NCI-H82 treated with DMSO at 0.1 percent for 48 hours (cell line): Measurements from ENCODE around the gene TTC5.
A peak's percentile ranks its signal among the peaks of the same experiment; 100 is the strongest.
"Not testable (repeated sequence)": the region's sequence is repeated elsewhere in the genome, so short reads cannot be mapped to it uniquely, and the experiment has no call there.

Experiments used
- DNase-seq: peaks from one replicate; lab custom pipeline; 2025; ENCODE audit not compliant: unreplicated experiment; lab: John Stamatoyannopoulos, UW

TTC5 gene, protein sequence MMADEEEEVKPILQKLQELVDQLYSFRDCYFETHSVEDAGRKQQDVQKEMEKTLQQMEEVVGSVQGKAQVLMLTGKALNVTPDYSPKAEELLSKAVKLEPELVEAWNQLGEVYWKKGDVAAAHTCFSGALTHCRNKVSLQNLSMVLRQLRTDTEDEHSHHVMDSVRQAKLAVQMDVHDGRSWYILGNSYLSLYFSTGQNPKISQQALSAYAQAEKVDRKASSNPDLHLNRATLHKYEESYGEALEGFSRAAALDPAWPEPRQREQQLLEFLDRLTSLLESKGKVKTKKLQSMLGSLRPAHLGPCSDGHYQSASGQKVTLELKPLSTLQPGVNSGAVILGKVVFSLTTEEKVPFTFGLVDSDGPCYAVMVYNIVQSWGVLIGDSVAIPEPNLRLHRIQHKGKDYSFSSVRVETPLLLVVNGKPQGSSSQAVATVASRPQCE

GRCh38 chr14:20305265-20306078 lies at the start of gene TTC5:
TSS of gene TTC5 (minus strand) at chr14:20305951. CDS start at chr14:20305937, 14 bp downstream.
- peak; percentile 46 for DNase-seq

DNA sequence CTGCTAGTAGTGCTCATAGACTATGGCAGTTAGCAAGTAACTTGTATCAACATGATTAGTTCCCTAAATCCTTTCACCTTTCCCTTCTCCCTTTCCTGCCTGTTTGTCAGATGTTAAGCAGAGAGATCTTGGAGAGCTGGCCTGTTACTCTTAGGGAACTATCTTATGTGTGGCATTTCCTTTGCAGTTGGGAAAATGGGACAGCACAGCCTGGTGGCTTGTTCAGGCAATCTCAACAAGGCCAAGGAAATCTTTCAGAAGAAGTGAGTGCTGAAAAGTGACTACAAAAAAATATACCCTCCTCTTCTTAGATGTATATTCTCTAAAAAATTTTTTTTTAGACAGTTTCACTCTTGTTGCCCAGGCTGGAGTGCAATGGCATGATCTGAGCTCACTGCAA lies 45.1 kb upstream of the TTC5 start:
- DNase-seq, result no peak

DNA sequence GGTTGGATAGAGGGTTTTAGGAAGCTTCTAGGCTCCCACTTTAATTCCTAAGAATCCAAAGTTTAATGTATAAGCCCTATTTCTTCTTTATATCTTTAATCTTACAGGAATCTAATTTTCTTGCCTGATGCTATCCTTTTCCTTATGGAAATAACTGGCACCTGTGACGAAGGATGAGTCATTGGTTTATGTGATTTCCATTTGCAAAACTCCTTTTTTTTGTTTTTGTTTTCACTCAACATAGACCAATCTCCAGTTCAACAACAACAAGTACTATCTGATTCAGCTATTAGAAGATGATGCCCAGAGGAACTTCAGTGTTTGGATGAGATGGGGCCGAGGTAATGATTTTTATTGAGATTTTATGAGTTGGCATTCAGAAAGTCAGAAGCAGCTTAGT lies 44.5 kb upstream of the TTC5 start:
- no peak for DNase-seq

- no peak for DNase-seq
Observed at GRCh38 chr14:20347747-20348146, 42.0 kb upstream of the TTC5 start.

DNA sequence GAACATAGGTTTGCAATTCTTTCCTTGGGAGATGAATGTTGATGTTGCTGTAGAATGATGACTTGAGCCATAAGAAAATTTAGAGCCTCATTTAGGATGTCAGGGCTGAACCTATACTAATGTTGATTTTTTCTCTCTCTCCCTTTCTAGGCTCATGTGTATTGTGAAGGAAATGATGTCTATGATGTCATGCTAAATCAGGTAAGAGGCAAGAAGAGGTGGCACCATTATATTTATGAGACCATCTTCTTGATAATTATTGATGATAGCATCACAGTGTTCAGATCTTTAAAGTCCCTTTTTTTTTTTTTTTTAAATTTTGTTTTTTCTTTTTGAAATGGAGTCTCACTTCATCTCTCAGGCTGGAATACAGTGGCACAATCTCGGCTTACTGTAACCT lies 41.0 kb upstream of the TTC5 start:
- no peak for DNase-seq

GRCh38 chr14:20345366-20345765 lies 39.6 kb upstream of the TTC5 start:
- no peak for DNase-seq

- no peak for DNase-seq
Observed at GRCh38 chr14:20343862-20344220, 38.1 kb upstream of the TTC5 start.

DNA sequence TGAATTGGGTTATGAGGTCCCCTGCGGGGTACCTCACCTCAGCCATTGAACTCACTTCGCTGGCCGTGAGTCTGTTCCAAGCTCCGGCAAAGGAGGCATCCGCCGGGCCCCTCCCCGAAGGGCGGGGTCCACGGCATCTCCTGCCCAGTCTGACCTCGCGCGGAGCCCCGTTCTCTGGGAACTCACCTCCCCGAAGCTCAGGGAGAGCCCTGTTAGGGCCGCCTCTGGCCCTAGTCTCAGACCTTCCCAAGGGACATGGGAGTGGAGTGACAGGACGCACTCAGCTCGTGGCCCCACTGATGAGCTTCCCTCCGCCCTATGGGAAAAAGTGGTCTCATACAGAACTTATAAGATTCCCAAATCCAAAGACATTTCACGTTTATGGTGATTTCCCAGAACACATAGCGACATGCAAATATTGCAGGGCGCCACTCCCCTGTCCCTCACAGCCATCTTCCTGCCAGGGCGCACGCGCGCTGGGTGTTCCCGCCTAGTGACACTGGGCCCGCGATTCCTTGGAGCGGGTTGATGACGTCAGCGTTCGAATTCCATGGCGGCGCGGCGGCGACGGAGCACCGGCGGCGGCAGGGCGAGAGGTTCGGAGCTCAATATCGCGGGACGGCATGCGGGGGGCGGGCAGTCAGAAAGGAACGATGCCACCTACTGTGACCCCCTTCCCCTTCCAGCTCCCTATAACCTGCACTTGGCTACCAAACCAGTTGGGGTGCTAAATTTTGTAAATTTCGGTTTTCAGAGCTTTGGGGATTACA lies 37.5 kb upstream of the TTC5 start, which contains the start of gene PARP2:
PARP2 (plus strand) TSS at position 544 of the 770 bp plus-strand sequence; CDS start at position 551, 7 bp downstream.
- DNase-seq, result peak; percentile 99

- no peak for DNase-seq
Observed at GRCh38 chr14:20341646-20342045, 35.9 kb upstream of the TTC5 start.

GRCh38 chr14:20341032-20341431 lies 35.3 kb upstream of the TTC5 start:
- not testable (repeated sequence) for DNase-seq

DNA sequence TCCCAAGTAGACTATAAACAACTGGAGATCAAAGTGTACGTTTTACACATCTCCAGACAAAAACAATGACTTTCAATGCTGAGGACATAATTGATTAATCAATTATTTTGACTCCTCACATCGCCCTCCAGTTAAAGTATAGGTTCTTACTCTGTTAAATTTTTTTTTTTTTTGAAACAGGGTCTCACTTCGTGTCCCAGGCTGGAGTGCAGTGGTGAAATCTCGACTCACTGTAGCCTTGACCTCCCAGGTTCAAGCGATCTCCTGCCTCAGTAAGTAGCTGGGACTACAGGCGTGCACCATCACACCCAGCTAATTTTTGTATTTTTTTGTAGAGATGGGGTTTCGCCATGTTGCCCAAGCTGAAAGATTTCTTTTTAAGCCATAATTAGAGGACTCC lies 28.3 kb upstream of the TTC5 start:
- no peak for DNase-seq

- DNase-seq, result no peak
Observed at GRCh38 chr14:20333494-20333841, 27.7 kb upstream of the TTC5 start.

GRCh38 chr14:20332788-20333493 lies 27.2 kb upstream of the TTC5 start, which contains the start of gene CCNB1IP1:
TSS of gene CCNB1IP1 (minus strand) at chr14:20333279. CDS start at chr14:20316523, 16,756 bp downstream.
- peak; percentile 87 for DNase-seq

DNA sequence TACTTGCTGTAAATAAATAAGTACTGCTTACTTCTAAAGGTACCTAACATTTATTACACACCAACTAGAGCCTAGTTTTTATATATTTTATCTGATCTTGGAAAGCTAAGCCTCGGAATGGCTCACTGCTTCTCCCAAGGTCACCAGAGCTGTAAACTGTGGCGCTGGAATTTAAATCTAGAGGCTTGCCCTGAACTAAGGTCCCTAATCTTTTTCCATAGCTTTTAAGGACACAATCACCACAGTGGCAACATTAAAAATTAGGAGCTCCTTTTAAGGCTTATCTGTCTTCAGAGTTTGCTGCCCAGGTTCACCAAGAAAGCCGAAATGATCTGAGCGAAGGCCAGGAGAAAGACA lies 26.7 kb upstream of the TTC5 start:
- DNase-seq, result peak; percentile 9

DNA sequence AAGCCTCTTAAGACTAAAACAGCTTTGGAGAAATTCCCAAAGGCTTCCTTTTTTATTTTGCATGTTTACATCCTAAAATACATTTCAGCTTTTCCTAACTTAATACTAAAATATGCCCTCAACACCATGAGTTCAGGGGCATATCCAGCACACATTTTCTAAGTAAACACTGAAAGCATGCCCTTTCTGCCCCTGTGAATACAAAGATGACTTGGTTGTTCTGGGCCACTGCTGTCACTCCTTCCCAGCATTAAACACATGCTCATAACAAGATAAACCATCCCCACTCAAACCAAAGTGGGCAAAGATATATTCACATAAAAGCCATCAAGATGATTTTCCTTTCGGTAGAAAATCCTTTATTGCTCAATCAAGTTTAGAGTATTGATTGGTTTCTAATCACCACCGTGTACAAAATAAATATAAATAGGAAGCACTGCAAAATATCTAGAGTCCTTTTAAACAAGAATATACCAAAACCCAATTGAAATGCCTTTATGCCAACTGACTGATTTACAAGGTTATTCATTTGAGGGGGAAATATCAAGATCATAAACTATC lies 25.4 kb upstream of the TTC5 start:
- DNase-seq, result no peak

DNA sequence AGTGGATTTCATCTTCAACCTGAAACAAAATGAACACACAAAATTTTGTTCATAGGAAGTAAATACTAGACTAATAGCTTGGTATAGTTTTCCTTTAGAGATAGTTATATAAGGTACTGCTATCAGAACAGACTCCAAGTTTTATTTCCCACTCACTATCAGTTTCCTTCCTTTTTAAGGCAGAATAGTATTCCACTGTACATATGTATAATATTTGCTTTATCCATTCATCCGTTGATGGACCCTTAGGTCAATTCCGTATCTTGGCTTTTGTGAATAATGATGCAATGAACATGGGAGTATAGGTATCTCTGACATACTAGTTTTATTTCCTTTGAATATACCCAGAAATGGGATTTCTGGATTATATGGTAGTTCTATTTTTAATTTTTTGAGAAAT lies 23.6 kb upstream of the TTC5 start:
- no peak for DNase-seq

DNA sequence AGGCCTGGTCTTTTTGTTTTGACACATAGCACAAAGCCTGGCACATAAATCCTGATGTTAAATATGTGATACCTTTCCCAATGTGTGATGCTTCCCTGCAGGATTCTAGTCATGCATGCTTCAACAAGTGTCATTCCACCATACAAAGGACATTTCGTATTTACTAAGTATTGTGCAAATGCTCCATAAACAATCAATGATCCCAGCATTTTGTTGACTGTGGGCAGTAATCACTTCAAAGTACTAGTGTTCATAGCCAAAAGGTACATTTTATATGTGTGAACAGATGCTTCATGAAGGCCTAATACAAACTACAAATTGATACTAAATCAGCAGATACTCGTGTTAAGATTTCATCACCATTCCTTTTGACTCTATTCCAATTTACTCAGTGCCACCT lies 23.0 kb upstream of the TTC5 start:
- DNase-seq, result no peak

DNA sequence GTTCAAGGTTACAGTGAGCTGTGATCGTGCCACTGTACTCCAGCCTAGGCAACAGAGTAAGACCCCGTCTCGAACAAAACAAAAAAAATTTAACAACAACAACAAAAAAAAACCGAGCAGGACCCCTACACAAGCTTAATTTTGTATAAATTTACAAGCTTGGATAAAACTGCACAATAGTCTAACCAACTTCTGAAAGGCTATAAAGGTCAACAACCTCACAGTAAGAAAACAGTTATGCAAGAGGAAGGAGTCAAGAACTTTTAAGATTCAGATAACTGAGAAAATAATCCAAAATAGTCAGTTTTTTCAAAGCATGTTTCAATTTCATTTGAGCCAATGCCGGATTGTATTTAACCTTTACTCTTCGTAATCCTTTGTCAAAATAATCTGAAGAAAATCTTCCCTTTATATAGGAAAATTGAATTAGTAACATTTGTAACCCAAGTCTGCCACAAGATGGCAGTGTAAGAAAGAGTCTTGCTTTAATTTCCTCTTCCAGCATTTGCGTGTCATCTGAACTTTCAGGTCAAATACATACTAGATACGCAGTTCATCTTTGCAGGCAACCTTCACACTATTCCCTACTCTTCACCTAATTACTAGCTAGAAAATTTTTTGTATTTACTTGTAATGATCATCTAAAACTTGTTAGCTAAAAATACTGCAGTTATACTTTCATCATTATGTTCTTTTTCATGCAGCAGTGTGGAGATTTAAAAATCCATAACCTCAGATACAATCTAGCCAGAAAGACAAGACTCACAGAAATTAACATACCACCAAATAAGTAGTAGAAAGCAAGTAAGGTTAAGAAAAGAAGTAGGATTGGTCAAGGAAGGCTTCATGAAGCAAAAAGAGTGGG lies 21.5 kb upstream of the TTC5 start:
- DNase-seq, result peak; percentile 35

DNA sequence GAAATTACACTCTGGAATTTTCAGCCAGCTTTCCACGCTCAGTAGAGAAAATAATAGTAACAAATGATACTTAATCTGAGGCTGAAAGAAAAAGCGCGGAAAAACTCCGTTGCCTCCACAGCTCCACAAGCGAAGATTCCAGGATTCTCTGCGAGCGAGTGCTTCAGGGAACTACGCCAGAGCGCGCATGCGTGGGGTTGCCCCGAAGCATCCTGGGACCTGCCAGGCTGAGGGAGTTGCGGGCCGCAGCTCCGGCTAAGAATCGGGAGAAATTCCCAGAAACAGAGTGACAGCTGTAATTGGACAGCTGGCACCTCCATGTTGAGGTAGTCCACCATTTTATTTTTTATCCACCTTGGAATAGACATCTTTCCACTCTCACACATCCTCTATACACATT lies 12.0 kb upstream of the TTC5 start:
- DNase-seq, result no peak

- no peak for DNase-seq
Observed at GRCh38 chr14:20314026-20314425, 8.3 kb upstream of the TTC5 start.
